COLO668 (cell line): ENCODE results near the gene ATXN7L2.

Source experiments
- DNase-seq: peaks from one replicate; lab custom pipeline; 2025; ENCODE audit not compliant: unreplicated experiment; lab: John Stamatoyannopoulos, UW

The ATXN7L2 gene

GRCh38 chr1:109521002-109521951 is 37.6 kb downstream of the ATXN7L2 start:
- no peak for DNase-seq

GRCh38 chr1:109522026-109522425 is 38.3 kb downstream of the ATXN7L2 start:
- DNase-seq, result no peak

- DNase-seq, result no peak
Measured at GRCh38 chr1:109523706-109524105, 40.0 kb downstream of the ATXN7L2 start.

- no peak for DNase-seq
Measured at GRCh38 chr1:109527098-109527811, 43.5 kb downstream of the ATXN7L2 start.

GRCh38 chr1:109527846-109528695 is 44.4 kb downstream of the ATXN7L2 start:
- no peak for DNase-seq

GRCh38 chr1:109528712-109529111 is 45.0 kb downstream of the ATXN7L2 start:
- no peak for DNase-seq

- peak; percentile 28 for DNase-seq
Measured at GRCh38 chr1:109529881-109530456, 46.3 kb downstream of the ATXN7L2 start.

- peak; percentile 61 for DNase-seq
Measured at GRCh38 chr1:109530457-109531087, 46.9 kb downstream of the ATXN7L2 start.

GRCh38 chr1:109531380-109531779 is 47.7 kb downstream of the ATXN7L2 start:
- no peak for DNase-seq

- DNase-seq, result no peak
Measured at GRCh38 chr1:109531826-109532364, 48.2 kb downstream of the ATXN7L2 start.

- peak; percentile 84 for DNase-seq
Measured at GRCh38 chr1:109532365-109533136, 48.8 kb downstream of the ATXN7L2 start.

GRCh38 chr1:109534307-109534858 is 50.7 kb downstream of the ATXN7L2 start:
- DNase-seq, result no peak

- DNase-seq, result no peak
Measured at GRCh38 chr1:109535481-109535880, 51.8 kb downstream of the ATXN7L2 start.

GRCh38 chr1:109535971-109536491 is 52.3 kb downstream of the ATXN7L2 start:
- no peak for DNase-seq

GRCh38 chr1:109537450-109538178 is 53.9 kb downstream of the ATXN7L2 start:
- no peak for DNase-seq

GRCh38 chr1:109538827-109539555 is 55.3 kb downstream of the ATXN7L2 start:
- DNase-seq, result no peak

GRCh38 chr1:109539676-109540075 is 56.0 kb downstream of the ATXN7L2 start, which contains the start of gene GPR61:
Gene GPR61 (plus strand): TSS chr1:109539872. CDS start chr1:109543023, 3,151 bp downstream.
- DNase-seq, result no peak
